OCI-LY7 (cell line): ENCODE measurements around the gene LDOC1. TPM values are rescaled to one million over a fixed set of nuclear protein-coding genes. Genes with fewer than 3 reads are reported as not detected.
"Not testable (repeated sequence)": the region's sequence is repeated elsewhere in the genome, so short reads cannot be mapped to it uniquely, and the experiment has no call there.

Experiments
- BruUV-seq: library from RNA; stranded (reverse); fragments of 400-500 nt; replicated peaks from 2 replicates; lab custom pipeline; 2021; lab: Mats Ljungman, UMichigan
- CTCF ChIA-PET: fragments of 300-600 bp; sonication (Branson Sonifier 250); formaldehyde crosslinking; loops from one replicate; lab custom pipeline; 2022; ENCODE audit warnings: antibody characterized with exemption; ENCODE audit not compliant: unreplicated experiment; lab: Charles Lee
- POLR2A ChIA-PET: fragments of 300-600 bp; sonication (Branson Sonifier 250); formaldehyde crosslinking; loops from one replicate; lab custom pipeline; 2022; ENCODE audit warnings: antibody characterized with exemption; lab: Charles Lee
- DNase-seq: peaks from one replicate; pipeline ENCODE4 v3.0.0-alpha.2; 2015; ENCODE audit warnings: low spot score
- H2AFZ ChIP-seq: fragments of 200-600 bp; sonication (generic), shearing (Covaris generic); 2 replicates; pipeline ENCODE4 v1.6.1; 2014; ENCODE audit warnings: mild to moderate bottlenecking, antibody characterized with exemption, low read length, moderate library complexity
- H3K27ac ChIP-seq: fragments of 200-600 bp; sonication (generic); 2 replicates; pipeline ENCODE4 v1.5.1; 2014; ENCODE audit warnings: mixed run types, low read depth, mild to moderate bottlenecking, moderate library complexity, low read length, inconsistent platforms; ENCODE audit not compliant: poor library complexity, severe bottlenecking
- H3K36me3 ChIP-seq: fragments of 200-600 bp; sonication (generic); 2 replicates; pipeline ENCODE4 v1.6.1; 2014; ENCODE audit warnings: mild to moderate bottlenecking, antibody characterized with exemption, low read length, moderate library complexity, mixed read lengths; ENCODE audit not compliant: insufficient read depth
- H3K4me1 ChIP-seq: fragments of 200-600 bp; sonication (generic); 2 replicates; pipeline ENCODE4 v1.5.1; 2014; ENCODE audit warnings: mild to moderate bottlenecking, low read length; ENCODE audit not compliant: insufficient read depth, poor library complexity, severe bottlenecking
- H3K4me2 ChIP-seq: fragments of 200-600 bp; sonication (generic); 2 replicates; pipeline ENCODE4 v1.6.1; 2014; ENCODE audit warnings: mild to moderate bottlenecking, low read length
- H3K4me3 ChIP-seq: fragments of 200-600 bp; sonication (generic); 2 replicates; pipeline ENCODE4 v1.5.1; 2014; ENCODE audit warnings: mild to moderate bottlenecking, low read depth, low read length; ENCODE audit not compliant: poor library complexity, severe bottlenecking
- H3K79me2 ChIP-seq: fragments of 200-600 bp; sonication (generic); 2 replicates; pipeline ENCODE4 v1.6.1; 2016; ENCODE audit warnings: low read depth, mild to moderate bottlenecking, low read length, moderate library complexity, mixed read lengths; ENCODE audit not compliant: insufficient read depth
- H3K9me2 ChIP-seq: fragments of 200-600 bp; sonication (generic); 2 replicates; pipeline ENCODE4 v1.6.1; 2016; ENCODE audit warnings: mild to moderate bottlenecking, low read length, mixed read lengths; ENCODE audit not compliant: insufficient read depth
- H3K9me3 ChIP-seq: fragments of 200-600 bp; sonication (generic); 2 replicates; pipeline ENCODE4 v1.6.1; 2014; ENCODE audit warnings: mild to moderate bottlenecking, mixed run types, low read length, mixed read lengths
- H4K20me1 ChIP-seq: fragments of 200-600 bp; sonication (generic); 2 replicates; pipeline ENCODE4 v1.6.1; 2014; ENCODE audit warnings: mild to moderate bottlenecking, antibody characterized with exemption, low read length, moderate library complexity, mixed read lengths; ENCODE audit not compliant: insufficient read depth
- EZH2phosphoT487 ChIP-seq: fragments of 200-600 bp; sonication (generic); IDR thresholded peaks from 2 replicates; pipeline ENCODE4 v1.6.1; 2018; ENCODE audit warnings: low read depth, borderline replicate concordance, mild to moderate bottlenecking, mixed run types, antibody characterized with exemption, low read length, moderate library complexity, mixed read lengths
- intact Hi-C: fragments of 100-400 bp; cut with micrococcal nuclease; formaldehyde crosslinking; loops from one replicate; pipeline ENCODE4 v1.10.0; 2022; ENCODE audit not compliant: unreplicated experiment
- total RNA-seq, 2 experiments: library from RNA; depleted of rRNA in 1 of 2; stranded (reverse); fragments of >200 nt in 1 of 2; shearing (Covaris generic) in 1 of 2; gene quantifications; 2 replicates each; pipeline ENCODE4 v1.2.3, GENCODE V29; 2014 to 2022
- TF ChIP-seq, protein P1 (sequence below): fragments of 200-600 bp; sonication (generic); conservative IDR thresholded peaks from 2 replicates; pipeline ENCODE4 v1.5.1; 2014; ENCODE audit warnings: mild to moderate bottlenecking, antibody characterized with exemption, low read length, moderate library complexity, mixed read lengths

Gene LDOC1
- total RNA-seq, 2 experiments from 2014 or later = not detected

DNA sequence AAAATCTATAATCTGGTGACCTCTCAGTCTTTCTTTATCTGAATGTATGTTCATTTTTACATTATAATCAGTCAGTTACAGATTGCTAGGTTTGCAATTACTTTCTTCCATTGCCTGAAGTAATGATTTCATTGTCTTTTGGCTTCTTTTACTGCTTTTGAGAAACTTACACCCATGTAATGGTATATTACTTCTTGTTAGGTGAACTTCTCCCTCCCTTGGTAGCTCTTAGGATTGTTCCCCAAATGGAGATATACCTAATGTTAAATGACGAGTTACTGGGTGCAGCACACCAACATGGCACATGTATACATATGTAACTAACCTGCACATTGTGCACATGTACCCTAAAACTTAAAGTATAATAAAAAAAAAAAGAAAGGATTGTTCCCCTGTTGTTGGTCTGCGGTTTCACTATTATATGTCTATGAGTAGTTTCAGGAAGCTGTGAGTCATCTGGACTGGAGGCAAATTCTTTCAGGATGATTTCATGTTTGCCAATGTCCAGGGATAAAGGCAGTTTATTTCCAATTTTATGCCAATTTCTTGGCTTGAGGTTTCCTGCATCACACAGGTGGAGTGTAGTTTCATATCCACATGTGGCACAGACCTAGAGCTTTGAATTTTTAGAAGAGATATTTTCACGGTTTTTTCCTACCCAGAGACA, 43.5 kb upstream of the LDOC1 start:
- no TSS peak for BruUV-seq
- Histone ChIP-seq H4K20me1 (no peaks in the 10 kb centered on the region), H3K79me2 (no peaks in the 10 kb centered on the region), H2AFZ (no peak overlapping the region), H3K27ac (no peak overlapping the region), H3K4me3 (no peak overlapping the region), H3K4me2 (no peak overlapping the region), H3K9me2 (no peaks in the 10 kb centered on the region), H3K36me3 (no peaks in the 10 kb centered on the region), H3K9me3 (no peaks in the 10 kb centered on the region), H3K4me1 (no peaks in the 10 kb centered on the region)
- intact Hi-C loops = no loop called here
- TF ChIP-seq EZH2phosphoT487 = no peak
- TF ChIP-seq, protein P1, sequence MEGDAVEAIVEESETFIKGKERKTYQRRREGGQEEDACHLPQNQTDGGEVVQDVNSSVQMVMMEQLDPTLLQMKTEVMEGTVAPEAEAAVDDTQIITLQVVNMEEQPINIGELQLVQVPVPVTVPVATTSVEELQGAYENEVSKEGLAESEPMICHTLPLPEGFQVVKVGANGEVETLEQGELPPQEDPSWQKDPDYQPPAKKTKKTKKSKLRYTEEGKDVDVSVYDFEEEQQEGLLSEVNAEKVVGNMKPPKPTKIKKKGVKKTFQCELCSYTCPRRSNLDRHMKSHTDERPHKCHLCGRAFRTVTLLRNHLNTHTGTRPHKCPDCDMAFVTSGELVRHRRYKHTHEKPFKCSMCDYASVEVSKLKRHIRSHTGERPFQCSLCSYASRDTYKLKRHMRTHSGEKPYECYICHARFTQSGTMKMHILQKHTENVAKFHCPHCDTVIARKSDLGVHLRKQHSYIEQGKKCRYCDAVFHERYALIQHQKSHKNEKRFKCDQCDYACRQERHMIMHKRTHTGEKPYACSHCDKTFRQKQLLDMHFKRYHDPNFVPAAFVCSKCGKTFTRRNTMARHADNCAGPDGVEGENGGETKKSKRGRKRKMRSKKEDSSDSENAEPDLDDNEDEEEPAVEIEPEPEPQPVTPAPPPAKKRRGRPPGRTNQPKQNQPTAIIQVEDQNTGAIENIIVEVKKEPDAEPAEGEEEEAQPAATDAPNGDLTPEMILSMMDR = no peak
- DNase-seq = no peak
- ChIA-PET POLR2A (interaction anchor here (1.0 kb wide), 1 partner anchor 22 kb away, joined by 3 read pairs; no protein-coding TSS in a partner anchor), CTCF (no interaction called here)

- ChIA-PET CTCF (no interaction called here), POLR2A (no interaction called here)
- no peak overlapping the region for H3K4me2 ChIP-seq
- TF ChIP-seq, protein P1 = no peak
- H3K4me3 ChIP-seq = no peak overlapping the region
- no peak overlapping the region for H2AFZ ChIP-seq
- no TSS peak for BruUV-seq
- no peaks in the 10 kb centered on the region for H3K36me3 ChIP-seq
- no peak for DNase-seq
- no peaks in the 10 kb centered on the region for H3K79me2 ChIP-seq
- no peaks in the 10 kb centered on the region for H4K20me1 ChIP-seq
- no peak overlapping the region for H3K27ac ChIP-seq
- intact Hi-C loops = no loop called here
- H3K9me3 ChIP-seq = no peaks in the 10 kb centered on the region
- H3K4me1 ChIP-seq = no peaks in the 10 kb centered on the region
- H3K9me2 ChIP-seq = no peaks in the 10 kb centered on the region
Observed at GRCh38 chrX:141214196-141214595, 37.3 kb upstream of the LDOC1 start.

DNA sequence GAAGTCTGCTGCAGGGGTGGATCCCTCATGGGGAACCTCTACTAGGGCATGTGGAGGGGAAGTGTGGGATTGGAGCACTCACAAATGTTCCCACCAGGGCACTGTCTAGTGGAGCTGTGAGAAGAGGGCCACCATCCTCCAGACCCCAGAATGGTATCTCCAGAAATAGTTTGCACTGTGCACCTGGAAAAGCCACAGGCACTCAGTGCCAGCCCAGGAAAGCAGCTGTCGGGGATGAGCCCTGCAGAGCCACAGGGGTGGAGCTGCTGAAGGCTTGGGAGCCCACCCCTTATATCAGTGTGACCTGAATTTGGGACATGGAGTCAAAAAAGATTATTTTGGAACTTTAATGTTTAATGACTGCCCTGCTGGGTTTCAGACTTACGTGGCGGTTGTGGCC, 25.0 kb upstream of the LDOC1 start:
- intact Hi-C loops = no loop called here
- POLR2A ChIA-PET = no interaction called here
- BruUV-seq = no TSS peak

GRCh38 chrX:141188573-141188972, 11.6 kb upstream of the LDOC1 start:
- H3K4me2 ChIP-seq, H3K9me2 ChIP-seq, CTCF ChIA-PET, H3K79me2 ChIP-seq, intact Hi-C loops, H3K9me3 ChIP-seq, BruUV-seq, H3K4me3 ChIP-seq, H4K20me1 ChIP-seq, H3K4me1 ChIP-seq, H3K27ac ChIP-seq, H3K36me3 ChIP-seq, H2AFZ ChIP-seq, DNase-seq, POLR2A ChIA-PET: not testable (repeated sequence)

More for the DNA sequence above, 25.0 kb upstream of the LDOC1 start:
- no peaks in the 10 kb centered on the region for H3K9me3 ChIP-seq
- H3K4me2 ChIP-seq = no peak overlapping the region
- H3K36me3 ChIP-seq = no peaks in the 10 kb centered on the region
- H3K79me2 ChIP-seq = no peaks in the 10 kb centered on the region
- TF ChIP-seq, protein P1 = no peak
- TF ChIP-seq EZH2phosphoT487 = no peak
- CTCF ChIA-PET = no interaction called here
- no peak overlapping the region for H2AFZ ChIP-seq
- H3K4me1 ChIP-seq = no peaks in the 10 kb centered on the region
- H3K27ac ChIP-seq = no peak overlapping the region
- no peak overlapping the region for H3K4me3 ChIP-seq
- DNase-seq = no peak
- no peaks in the 10 kb centered on the region for H4K20me1 ChIP-seq
- H3K9me2 ChIP-seq = no peaks in the 10 kb centered on the region
